HG02623 (cell line): ENCODE results near the gene FMNL1.
"Not testable (repeated sequence)": the region's sequence is repeated elsewhere in the genome, so short reads cannot be mapped to it uniquely, and the experiment has no call there.

ENCODE experiments used
- ATAC-seq: cut with Tn5 transposase; IDR thresholded peaks from one replicate; pipeline ENCODE4 v1.9.1; 2021; ENCODE audit warnings: moderate library complexity; ENCODE audit not compliant: unreplicated experiment

FMNL1 gene

DNA sequence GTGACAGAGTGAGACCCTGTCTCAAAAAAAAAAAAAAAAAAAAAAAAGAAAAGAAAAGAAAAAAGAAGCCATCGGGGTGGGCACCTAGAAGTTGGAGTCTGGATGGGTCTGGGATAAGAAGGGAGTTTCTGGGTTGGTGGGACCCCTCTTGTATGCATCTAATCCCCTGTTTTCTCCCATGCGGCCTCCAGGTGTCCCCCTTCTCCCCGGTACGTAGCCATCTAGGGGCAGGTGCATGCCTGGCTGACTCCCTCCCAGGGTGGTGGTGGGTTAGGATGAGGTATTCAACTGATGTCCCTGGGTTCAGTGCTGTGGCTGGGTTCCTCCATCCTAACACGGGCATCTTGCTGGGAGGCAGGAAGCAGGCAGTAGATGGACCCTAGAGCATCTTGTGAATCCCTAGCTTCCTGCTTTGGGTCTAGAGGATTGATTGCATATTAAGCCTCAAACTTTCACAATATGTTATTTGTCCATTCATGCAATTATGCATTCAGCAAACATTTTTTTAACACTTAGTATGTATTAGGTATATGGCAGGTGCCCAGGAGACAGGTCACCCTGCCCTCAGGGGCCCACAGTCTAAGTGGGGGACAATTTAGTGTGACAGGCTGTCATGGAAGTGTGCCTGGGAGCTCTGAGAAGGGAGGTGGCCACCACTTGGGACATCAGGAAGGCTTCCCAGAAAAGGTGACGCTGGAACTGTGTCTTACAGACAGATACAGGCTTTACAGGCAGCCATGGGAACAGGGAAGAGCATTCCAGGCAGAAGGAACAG, 13.1 kb downstream of the FMNL1 start:
- ATAC-seq = no peak

DNA sequence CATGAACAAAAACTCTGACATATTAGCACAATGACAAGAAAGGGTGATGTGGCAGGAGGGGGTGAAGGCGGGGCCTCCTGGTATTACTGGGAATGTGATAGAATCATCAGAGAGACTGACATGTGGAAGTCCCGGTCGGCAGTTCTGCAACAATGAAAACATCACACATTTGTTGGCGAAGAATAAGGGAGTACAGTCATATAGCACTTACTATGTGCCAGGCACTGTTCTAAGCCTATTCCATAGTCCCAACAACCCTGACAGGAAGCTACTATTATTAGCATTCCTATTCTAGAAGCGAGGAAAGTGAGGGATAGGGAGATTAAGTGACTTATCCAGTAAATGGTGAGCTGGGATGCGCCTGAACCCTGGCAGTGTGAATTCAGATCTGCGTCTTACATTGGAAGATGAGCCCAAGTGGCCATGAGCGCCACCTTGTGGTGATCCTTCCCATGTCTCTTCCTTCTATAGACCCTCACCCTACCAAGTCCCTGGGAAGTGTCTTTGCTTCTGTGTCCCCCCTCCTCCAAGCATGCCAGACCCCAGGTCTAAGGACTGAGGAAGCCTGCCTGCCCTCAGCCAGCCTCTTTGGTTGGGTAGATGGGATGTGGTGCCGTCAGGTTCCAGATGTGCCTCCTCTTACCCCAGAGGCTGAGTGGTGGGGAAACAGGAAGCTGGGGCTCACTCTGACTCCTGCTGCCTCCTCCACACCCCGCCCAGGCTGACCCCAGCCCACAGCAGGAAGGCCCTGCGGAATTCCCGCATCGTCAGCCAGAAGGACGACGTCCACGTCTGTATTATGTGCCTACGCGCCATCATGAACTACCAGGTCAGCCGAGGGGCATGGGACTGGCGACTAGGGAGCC, 14.0 kb downstream of the FMNL1 start:
- ATAC-seq = no peak

DNA sequence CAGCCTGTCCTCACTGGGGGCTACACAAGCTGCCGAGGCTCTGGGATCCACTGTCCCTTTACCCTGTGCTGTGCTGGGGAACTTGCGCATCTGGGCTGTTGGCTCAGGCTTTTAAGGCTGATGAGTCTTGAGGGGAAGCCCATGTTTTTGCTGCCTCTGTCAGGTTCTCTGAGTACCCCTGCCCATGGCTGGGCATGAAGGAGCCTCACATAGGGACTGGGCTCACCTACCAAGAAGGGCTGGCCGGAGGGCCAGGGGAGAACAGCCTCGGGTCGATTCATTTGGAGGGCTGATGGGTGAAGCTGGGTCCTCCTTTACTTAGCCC, 14.6 kb downstream of the FMNL1 start:
- ATAC-seq = no peak

DNA sequence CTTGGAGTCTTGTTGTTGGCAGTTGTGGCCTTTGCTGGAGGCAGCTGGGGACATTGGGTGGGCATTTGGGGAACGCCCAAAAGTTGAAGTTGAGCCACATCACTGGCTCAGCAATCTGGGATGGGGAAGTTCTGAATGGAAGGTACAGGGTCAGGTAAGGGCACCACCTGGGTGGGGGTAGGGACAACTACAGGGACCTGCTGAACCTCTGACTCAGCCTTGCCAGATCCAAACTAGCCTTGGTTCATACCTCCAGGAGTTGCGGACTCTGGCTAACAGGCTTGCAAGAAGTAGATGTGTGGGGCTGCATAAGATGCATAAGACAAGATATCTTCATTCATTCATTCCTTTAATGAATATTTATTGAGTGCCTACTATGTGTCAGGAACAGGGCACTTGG, 16.0 kb downstream of the FMNL1 start:
- no peak for ATAC-seq

DNA sequence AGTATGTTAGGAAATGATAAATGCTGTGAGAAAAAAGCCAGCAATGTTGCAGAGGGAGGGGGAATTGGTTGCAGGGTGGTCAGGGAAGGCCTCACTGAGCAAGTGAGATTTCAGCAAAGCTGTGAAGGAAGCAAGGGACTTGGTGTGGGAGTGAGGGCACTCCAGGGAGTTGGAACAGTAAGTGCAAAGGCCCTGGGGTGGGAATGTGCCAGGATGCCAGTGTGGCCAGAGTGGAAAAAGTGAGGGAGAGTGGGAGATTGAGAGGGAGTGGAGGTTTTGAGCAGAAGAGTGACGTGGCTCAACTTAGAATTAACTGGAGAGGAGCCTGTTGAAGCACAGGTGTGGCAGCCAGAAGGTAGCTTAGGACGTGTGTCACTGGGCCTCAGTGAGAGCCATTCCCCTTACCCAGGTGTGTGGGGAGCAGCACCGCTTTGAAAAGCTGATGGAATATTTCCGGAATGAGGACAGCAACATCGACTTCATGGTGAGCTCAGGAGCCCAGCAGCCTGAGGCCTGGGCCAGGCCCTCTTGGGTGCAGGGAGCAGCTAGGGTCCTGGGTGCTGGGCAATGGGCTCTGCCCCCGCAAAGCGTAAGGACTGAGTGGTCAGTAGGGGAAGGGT, 16.6 kb downstream of the FMNL1 start:
- ATAC-seq = no peak

DNA sequence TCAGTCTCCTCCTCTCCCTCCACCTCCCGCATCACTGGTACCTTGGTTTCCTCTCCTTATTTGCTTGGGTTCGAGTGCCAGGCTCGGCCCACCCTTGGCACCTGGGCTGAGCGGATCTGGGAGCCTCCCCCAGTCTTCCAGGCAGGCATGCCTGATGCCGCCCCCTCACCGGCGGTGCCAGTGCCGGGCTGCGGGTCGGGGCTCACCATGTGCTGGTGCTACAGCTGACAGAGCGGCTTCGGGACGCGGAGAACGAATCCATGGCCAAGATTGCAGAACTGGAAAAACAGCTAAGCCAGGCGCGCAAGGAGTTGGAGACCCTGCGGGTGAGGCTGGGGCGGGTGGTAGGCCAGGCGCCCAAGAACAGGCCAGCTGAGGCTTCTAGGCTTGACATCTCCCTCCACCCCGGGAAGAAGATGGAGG, 19.2 kb downstream of the FMNL1 start:
- ATAC-seq = no peak

DNA sequence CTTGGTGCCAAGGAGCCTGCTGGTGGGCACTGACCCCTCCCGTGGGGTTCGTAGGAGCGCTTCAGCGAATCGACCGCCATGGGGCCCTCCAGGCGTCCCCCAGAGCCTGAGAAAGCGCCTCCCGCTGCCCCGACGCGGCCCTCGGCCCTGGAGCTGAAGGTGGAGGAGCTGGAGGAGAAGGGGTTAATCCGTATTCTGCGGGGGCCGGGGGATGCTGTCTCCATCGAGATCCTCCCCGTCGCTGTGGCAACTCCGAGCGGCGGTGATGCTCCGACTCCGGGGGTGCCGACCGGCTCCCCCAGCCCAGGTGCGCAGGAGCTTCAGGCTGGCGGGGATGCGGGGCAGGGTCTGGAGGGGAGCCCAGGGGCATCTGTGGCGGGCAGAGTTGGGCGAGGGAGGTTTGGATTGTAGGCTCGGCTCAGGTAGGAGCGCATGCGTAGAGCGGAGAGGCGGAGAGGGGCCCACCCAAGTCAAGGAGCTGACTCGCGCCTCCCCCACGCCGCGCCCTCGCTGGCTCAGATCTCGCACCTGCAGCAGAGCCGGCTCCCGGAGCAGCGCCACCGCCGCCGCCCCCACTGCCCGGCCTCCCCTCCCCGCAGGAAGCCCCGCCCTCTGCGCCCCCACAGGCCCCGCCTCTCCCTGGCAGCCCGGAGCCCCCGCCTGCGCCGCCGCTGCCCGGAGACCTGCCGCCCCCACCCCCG, 19.8 kb downstream of the FMNL1 start:
- no peak for ATAC-seq

DNA sequence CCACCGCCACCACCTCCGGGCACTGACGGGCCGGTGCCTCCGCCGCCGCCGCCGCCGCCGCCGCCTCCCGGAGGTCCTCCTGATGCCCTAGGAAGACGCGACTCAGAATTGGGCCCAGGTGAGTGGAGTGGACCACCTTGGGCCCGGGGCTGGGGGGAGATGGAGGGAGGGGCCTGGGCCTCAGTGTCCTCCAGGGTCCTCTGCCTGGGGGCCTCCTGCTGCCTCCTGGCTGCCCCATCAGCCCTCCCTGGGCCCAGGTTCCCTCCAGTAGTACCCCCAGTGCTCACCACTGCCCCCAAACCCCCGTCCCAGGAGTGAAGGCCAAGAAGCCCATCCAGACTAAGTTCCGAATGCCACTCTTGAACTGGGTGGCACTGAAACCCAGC, 20.3 kb downstream of the FMNL1 start:
- no peak for ATAC-seq

DNA sequence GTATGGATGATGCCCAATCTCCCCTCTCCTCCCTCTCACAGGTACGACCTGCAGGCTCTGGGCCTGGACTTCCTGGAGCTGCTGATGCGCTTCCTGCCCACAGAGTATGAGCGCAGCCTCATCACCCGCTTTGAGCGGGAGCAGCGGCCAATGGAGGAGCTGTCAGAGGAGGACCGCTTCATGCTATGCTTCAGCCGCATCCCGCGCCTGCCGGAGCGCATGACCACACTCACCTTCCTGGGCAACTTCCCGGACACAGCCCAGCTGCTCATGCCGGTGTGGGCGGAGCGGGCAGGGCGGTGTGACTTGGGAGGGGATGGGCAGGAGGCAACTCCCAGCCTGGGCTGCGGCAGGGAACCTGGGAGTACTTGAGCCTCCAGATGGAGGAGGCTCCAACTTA, 22.1 kb downstream of the FMNL1 start:
- no peak for ATAC-seq

DNA sequence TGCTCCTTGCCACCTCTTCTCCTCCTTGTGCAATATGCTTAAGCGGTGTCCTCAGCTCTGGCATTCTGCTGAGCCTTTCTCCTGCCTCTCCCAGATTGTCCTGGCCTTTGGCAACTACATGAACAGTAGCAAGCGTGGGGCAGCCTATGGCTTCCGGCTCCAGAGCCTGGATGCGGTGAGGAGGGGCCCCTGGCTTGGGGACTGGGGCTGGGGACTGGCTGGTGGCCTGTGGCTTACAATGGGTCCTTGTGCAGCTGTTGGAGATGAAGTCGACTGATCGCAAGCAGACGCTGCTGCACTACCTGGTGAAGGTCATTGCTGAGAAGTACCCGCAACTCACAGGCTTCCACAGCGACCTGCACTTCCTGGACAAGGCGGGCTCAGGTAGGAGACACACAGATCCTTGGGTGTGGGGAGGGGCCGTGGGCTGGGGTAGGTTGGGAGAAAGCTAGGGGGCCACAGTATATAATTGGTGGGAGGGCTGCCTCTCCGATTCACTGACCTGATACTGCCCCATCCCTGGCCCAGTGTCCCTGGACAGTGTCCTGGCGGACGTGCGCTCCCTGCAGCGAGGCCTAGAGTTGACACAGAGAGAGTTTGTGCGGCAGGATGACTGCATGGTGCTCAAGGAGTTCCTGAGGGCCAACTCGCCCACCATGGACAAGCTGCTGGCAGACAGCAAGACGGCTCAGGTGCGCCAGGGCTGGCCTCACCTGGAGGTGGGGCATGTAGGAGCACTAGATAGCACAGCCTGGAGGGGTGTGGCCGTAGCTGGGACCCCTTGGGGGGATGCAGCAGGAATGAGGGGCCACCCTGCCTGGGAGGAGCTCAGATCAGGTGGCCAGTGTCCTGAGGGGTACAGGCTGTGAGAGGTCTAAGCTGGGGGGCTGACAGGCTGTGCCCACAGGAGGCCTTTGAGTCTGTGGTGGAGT, 23.3 kb downstream of the FMNL1 start:
- no peak for ATAC-seq

DNA sequence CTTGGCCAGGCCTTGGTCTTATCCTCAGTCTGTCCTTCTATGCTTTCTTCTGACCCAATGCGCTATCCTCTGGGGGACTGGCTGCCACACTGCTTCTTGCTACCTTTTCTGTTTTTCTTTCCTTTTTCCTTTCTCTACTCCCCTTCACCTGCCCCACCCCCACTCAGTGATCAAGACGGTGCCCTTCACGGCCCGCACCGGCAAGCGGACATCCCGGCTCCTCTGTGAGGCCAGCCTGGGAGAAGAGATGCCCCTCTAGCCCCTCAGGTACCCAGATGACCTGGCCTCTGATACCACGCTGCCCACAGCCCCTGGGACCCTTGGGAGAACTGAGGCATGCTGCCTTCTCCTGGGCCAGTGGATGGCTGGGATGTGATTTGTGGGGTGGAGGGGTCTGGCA, 24.7 kb downstream of the FMNL1 start:
- no peak for ATAC-seq

DNA sequence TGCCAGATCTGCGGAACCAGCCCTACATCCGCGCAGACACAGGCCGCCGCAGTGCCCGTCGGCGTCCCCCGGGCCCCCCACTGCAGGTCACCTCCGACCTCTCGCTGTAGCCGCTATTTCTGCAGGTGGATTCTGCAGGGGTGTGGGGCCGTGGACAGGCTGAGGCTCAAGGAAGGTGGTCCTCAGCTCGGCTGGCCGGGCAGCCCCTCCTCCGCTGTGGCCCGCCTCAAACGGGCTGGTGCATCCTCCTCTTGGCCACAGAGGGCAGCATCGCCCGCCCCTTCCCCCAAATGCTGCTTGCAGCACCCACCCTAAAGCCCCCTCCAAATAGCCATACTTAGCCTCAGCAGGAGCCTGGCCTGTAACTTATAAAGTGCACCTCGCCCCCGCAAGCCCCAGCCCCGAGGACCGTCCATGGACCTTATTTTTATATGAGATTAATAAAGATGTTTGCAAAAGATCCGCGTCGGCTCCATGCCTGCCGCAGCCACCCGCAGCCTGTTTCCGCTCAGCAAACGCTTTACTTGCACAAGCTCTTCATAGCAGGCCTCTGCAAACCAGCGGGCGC, 25.3 kb downstream of the FMNL1 start:
- no peak for ATAC-seq

DNA sequence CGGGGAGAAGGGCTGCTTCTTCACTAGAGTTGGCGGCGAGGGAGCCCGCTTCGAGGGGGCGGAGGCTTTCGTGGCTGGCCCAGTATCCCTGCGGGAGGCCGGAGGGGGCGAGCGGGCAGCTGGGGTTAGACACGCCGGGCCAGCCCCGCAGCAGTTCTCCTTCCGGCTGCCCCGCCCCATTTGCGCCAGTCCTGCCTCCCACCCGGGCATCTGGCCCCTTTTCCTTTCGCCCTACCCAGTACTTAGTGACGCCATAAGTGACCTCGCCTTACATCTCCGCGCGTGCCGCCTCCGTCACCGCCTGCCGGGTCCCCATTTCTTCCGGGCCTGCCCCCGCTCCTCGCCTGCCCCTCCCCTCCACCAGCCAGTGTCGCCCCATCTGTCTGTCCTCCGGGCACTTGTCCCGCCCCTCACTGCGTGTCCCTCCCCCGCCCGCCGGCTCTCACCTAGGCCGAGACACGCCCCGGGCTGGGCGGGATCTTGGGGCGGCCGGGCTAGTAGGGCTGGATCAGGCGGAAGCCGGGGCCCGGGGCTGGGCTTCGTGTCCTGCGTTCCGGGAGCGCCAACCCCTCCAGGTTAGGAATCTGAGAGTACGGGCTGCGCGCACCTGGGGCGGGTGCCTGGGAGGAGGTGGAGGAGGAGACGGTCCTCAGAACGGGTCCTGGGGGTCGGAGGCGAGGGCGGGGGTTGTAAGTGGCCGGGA, 25.9 kb downstream of the FMNL1 start:
- ATAC-seq = peak; percentile 71

DNA sequence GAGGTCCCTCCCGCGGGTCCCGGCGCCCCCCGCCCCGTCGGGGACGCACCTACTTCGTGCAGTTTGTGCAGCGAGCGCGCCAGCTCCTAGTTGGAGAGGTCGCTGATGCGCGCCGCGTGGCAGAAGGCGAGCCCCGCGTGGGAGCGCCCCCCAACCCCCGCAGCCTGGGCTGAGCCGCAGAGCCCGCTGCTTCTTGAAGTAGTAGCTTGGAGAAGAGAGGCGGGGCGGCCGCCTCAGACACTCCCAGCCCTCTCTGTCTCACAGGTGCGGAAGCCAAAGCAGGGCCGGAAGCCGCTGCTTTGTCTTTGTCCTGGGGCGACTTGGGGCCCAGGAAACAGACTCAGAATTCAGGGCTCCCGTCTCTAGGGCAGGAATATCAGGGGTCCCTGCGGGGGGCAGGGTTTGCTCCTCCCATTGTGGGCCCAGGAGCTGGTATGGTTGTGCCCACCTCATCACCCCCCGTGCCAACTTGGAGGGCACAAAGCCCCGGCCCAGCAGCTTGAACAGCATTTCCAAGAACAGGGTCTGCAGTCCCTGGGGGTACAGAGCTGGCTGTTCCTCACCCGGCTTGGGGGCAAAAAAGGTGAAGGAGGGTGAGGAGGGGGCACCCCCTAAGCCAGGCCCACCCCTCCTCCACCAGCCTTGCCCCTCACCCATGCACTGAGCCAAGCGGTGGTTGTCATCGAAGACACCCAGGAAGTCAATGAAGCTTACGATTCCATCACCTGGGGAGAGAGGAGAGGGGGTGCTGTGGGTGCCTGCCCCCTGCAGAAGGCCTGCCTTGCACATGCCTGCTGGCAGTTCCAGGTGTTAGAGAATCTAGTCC, 26.7 kb downstream of the FMNL1 start:
- peak; percentile 39 for ATAC-seq

DNA sequence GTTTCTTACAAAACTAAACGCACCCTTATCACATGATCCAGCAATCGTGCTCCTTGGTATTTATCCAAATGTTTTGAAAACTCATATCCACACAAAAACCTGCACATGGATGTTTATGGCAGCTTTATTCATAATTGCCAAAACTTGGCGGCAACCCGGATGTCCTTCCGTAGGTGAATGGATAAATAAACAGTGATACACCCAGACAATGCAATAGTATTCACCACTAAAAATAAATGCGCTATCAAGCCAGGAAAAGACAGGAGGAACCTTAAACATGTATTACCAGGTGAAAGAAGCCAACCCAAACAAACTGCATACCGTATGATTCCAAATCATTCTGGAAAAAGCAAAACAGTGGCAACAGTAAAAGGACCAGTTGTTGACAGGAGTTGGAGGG, 30.2 kb downstream of the FMNL1 start:
- no peak for ATAC-seq

DNA sequence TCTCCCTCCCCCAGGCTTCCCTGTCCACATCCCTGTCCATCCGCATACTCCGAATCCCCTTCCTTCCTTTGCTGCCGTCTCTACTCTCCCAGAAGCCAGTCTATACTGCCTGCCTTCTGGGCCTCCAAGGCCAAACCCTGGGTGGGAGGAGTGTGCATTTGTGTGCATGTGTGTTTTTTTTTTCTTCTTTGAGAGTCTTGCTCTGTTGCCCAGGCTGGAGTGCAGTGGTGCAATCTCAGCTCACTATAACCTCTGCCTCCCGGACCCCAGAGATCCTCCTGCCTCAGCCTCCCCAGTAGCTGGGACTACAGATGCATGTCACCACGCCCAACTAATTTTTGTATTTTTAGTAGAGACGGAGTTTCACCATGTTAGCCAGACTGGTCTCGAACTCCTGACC, 31.6 kb downstream of the FMNL1 start:
- not testable (repeated sequence) for ATAC-seq

DNA sequence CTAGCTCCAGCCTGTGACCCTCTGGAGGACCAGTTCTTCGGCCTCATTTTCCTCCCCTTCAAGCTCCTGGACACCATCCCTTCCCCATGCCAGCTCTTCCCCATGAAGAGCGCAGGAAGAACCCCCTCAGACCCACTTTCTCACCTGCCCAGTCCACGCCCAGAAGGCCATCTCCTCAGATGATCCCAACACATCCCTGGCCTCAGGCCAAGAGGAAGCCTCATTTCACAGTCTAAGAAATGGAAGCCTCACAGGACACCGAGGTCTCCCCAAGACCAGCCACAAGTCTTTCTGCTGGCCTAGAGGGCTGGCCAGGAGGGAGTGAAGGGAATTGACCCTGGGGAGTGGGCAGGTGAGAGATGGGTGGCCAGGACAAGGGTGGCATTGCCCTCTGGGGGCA, 32.2 kb downstream of the FMNL1 start:
- ATAC-seq = no peak

DNA sequence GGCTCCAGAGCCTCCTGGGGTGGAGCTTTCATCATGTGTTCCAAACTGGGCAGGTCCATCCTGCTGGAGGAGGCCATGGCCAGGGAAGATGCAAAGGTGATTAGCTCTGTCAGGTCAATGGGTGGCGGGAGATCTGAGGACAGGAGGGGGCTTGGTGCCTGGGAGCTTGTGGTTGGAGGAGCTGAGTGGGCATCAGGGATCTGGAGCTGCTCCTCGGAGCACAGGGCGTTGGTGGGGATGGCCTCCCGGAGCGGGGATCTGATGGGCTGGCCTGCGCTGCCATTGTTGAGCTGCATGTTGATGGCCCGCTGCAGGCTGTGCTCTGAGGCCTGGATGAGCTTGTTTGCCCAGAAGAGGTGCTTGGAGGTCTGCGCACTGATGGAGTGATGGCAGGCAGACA, 33.7 kb downstream of the FMNL1 start:
- no peak for ATAC-seq
